Memory B cell (primary cell): ENCODE measurements around the gene PIK3R2.

Experiments
- ATAC-seq: fragments of 150-1000 bp; cut with Tn5 transposase; 2 replicates; pipeline ENCODE4 v1.10.0; 2021; ENCODE audit warnings: low read depth, mild to moderate bottlenecking, moderate library complexity
- DNase-seq, 2 donors: peaks; one replicate each; pipeline ENCODE4 v3.0.0; 2022; ENCODE audit warnings: low spot score in 2 of 2
- H3K27ac Mint-ChIP-seq: one replicate; pipeline ENCODE4 v1.8.0; 2022; ENCODE audit warnings: mild to moderate bottlenecking, moderate library complexity, mixed read lengths
- H3K27me3 Mint-ChIP-seq: one replicate; pipeline ENCODE4 v1.8.0; 2022; ENCODE audit warnings: mixed read lengths
- H3K36me3 Mint-ChIP-seq: one replicate; pipeline ENCODE4 v1.8.0; 2022; ENCODE audit warnings: mild to moderate bottlenecking, mixed read lengths
- H3K4me1 Mint-ChIP-seq: one replicate; pipeline ENCODE4 v1.8.0; 2022; ENCODE audit warnings: mixed read lengths
- H3K4me3 Mint-ChIP-seq: one replicate; pipeline ENCODE4 v1.8.0; 2022; ENCODE audit warnings: mild to moderate bottlenecking, moderate library complexity, mixed read lengths
- H3K9me3 Mint-ChIP-seq: one replicate; pipeline ENCODE4 v1.8.0; 2022; ENCODE audit warnings: mixed read lengths

PIK3R2 gene

GRCh38 chr19:18118420-18119012 lies 34.4 kb upstream of the PIK3R2 start:
- Mint-ChIP-seq H3K27ac (peak overlapping the region; percentile 71), H3K9me3 (no peaks in the 10 kb centered on the region), H3K36me3 (peaks cover 19% of the 10 kb centered on the region), H3K4me3 (peak overlapping the region; percentile 88), H3K27me3 (no peaks in the 10 kb centered on the region), H3K4me1 (peaks cover 36% of the 10 kb centered on the region)
- ATAC-seq = no peak
- DNase-seq = no peak

DNA sequence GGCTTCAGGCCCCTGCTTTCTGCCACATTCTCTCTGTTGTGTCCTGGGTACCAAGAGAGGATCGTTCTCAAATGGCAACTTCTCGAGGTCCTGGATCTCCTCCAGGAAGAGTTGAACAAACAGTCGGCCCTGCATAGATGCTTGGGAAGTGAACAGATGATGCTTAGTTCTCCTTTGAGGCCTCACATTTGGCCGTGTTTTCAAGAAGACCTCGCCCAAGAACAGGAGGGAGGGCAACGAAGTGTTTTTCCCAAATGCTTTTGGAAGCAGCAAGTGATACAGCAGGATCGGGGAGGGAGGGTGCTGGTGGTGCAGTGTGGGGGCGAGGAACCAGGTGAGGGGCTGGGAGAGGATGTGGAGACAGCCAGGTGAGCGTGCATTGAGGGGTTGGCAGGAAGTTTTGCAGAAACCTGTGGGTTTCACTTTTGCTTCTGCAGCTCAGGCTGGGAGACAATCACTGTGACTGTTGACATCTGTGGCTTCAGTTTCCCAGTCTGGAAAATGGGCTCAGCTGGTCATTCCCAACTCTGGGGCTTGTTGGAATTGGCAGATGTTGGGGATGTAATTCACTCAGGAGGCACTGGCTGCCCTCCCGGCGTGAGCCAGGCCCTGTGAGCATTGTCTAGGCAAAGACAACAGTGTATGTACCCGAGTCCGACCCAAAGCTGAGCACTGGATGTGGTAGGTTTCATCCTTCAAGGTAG lies 33.8 kb upstream of the PIK3R2 start:
- peaks cover 33% of the 10 kb centered on the region for H3K4me1 Mint-ChIP-seq
- H3K27me3 Mint-ChIP-seq = no peaks in the 10 kb centered on the region
- no peaks in the 10 kb centered on the region for H3K9me3 Mint-ChIP-seq
- peak overlapping the region; percentile 71 for H3K27ac Mint-ChIP-seq
- peaks cover 16% of the 10 kb centered on the region for H3K36me3 Mint-ChIP-seq
- peak in 1 of 2 donors; percentile 32 for DNase-seq
- peak overlapping the region; percentile 88 for H3K4me3 Mint-ChIP-seq
- ATAC-seq = peak; percentile 40

DNA sequence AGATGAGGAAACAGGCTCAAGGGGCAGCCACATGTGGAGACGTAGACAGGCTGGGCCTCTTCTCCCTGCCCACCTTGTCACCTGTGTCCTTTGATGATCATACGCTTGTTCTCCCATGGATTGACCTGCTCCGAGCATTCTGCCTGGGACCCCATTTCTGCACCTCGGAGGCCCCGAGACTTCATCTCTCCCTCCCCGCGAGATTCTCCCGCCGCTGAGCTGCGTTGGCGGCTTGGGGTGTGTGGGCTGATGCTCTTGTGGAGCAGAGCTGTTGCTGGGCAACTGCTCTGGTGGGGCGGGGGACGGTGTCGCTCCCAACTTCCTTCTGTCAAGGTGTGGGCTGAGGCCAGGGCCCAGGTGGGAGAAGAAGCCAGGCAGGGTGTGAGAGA lies 33.3 kb upstream of the PIK3R2 start:
- DNase-seq = no peak
- Mint-ChIP-seq H3K4me3 (peak overlapping the region; percentile 88), H3K4me1 (peaks cover 30% of the 10 kb centered on the region), H3K27me3 (no peaks in the 10 kb centered on the region), H3K36me3 (peaks cover 14% of the 10 kb centered on the region), H3K27ac (peak overlapping the region; percentile 71), H3K9me3 (no peaks in the 10 kb centered on the region)
- no peak for ATAC-seq

GRCh38 chr19:18120127-18120526 lies 32.8 kb upstream of the PIK3R2 start:
- DNase-seq (no peak), ATAC-seq (no peak)
- Mint-ChIP-seq H3K4me1 (peaks cover 26% of the 10 kb centered on the region), H3K9me3 (no peaks in the 10 kb centered on the region), H3K27ac (peak overlapping the region; percentile 71), H3K4me3 (peak overlapping the region; percentile 88), H3K27me3 (no peaks in the 10 kb centered on the region), H3K36me3 (peaks cover 12% of the 10 kb centered on the region)

GRCh38 chr19:18121166-18121565 lies 31.8 kb upstream of the PIK3R2 start:
- ATAC-seq (no peak), DNase-seq (no peak)
- Mint-ChIP-seq H3K27me3 (no peaks in the 10 kb centered on the region), H3K4me1 (peaks cover 22% of the 10 kb centered on the region), H3K36me3 (peaks cover 10% of the 10 kb centered on the region), H3K4me3 (no peak overlapping the region), H3K9me3 (no peaks in the 10 kb centered on the region), H3K27ac (no peak overlapping the region)

- Mint-ChIP-seq H3K4me3 (no peak overlapping the region), H3K27me3 (no peaks in the 10 kb centered on the region), H3K9me3 (no peaks in the 10 kb centered on the region), H3K27ac (no peak overlapping the region), H3K36me3 (peaks cover 10% of the 10 kb centered on the region), H3K4me1 (peaks cover 18% of the 10 kb centered on the region)
- ATAC-seq = no peak
- no peak for DNase-seq
Measured at GRCh38 chr19:18122424-18122823, 30.5 kb upstream of the PIK3R2 start.

- H3K4me1 Mint-ChIP-seq = peaks cover 17% of the 10 kb centered on the region
- H3K4me3 Mint-ChIP-seq = no peak overlapping the region
- peaks cover 12% of the 10 kb centered on the region for H3K36me3 Mint-ChIP-seq
- no peak overlapping the region for H3K27ac Mint-ChIP-seq
- DNase-seq (no peak), ATAC-seq (no peak)
- no peaks in the 10 kb centered on the region for H3K27me3 Mint-ChIP-seq
- H3K9me3 Mint-ChIP-seq = no peaks in the 10 kb centered on the region
Measured at GRCh38 chr19:18122860-18123795, 29.8 kb upstream of the PIK3R2 start.

DNA sequence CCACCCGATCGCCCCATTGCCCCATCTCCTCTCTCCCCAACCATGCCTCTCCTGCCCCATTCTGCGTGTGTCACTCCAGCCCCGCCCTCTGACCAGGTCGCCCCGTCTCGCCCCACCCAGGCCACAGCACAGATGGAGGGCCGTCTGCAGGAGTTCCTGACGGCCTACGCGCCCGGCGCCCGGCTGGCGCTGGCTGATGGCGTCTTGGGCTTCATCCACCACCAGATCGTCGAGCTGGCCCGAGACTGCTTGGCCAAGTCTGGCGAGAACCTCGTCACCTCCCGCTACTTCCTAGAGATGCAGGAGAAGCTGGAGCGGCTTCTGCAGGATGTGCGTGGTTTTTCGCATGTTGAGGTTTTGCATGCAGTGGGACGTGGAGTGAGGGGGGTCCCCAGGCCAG lies 29.1 kb upstream of the PIK3R2 start:
- Mint-ChIP-seq H3K4me1 (peaks cover 13% of the 10 kb centered on the region), H3K27ac (no peak overlapping the region), H3K4me3 (no peak overlapping the region), H3K27me3 (no peaks in the 10 kb centered on the region), H3K9me3 (no peaks in the 10 kb centered on the region), H3K36me3 (peaks cover 16% of the 10 kb centered on the region)
- DNase-seq (no peak), ATAC-seq (no peak)

GRCh38 chr19:18126097-18126496 lies 26.9 kb upstream of the PIK3R2 start:
- H3K4me1 Mint-ChIP-seq = no peaks in the 10 kb centered on the region
- H3K27me3 Mint-ChIP-seq = no peaks in the 10 kb centered on the region
- no peak overlapping the region for H3K4me3 Mint-ChIP-seq
- no peak for DNase-seq
- peaks cover 25% of the 10 kb centered on the region for H3K36me3 Mint-ChIP-seq
- H3K27ac Mint-ChIP-seq = no peak overlapping the region
- ATAC-seq = no peak
- H3K9me3 Mint-ChIP-seq = no peaks in the 10 kb centered on the region

- ATAC-seq (no peak), DNase-seq (no peak)
- H3K27ac Mint-ChIP-seq = peak overlapping the region; percentile 18
- no peaks in the 10 kb centered on the region for H3K27me3 Mint-ChIP-seq
- no peak overlapping the region for H3K4me3 Mint-ChIP-seq
- peaks cover 27% of the 10 kb centered on the region for H3K36me3 Mint-ChIP-seq
- H3K9me3 Mint-ChIP-seq = no peaks in the 10 kb centered on the region
- no peaks in the 10 kb centered on the region for H3K4me1 Mint-ChIP-seq
Measured at GRCh38 chr19:18128044-18128443, 24.9 kb upstream of the PIK3R2 start.

GRCh38 chr19:18128805-18129204 lies 24.2 kb upstream of the PIK3R2 start:
- ATAC-seq = no peak
- H3K4me3 Mint-ChIP-seq = no peak overlapping the region
- peaks cover 27% of the 10 kb centered on the region for H3K36me3 Mint-ChIP-seq
- DNase-seq = no peak
- no peaks in the 10 kb centered on the region for H3K27me3 Mint-ChIP-seq
- peak overlapping the region; percentile 18 for H3K27ac Mint-ChIP-seq
- no peaks in the 10 kb centered on the region for H3K9me3 Mint-ChIP-seq
- no peaks in the 10 kb centered on the region for H3K4me1 Mint-ChIP-seq

DNA sequence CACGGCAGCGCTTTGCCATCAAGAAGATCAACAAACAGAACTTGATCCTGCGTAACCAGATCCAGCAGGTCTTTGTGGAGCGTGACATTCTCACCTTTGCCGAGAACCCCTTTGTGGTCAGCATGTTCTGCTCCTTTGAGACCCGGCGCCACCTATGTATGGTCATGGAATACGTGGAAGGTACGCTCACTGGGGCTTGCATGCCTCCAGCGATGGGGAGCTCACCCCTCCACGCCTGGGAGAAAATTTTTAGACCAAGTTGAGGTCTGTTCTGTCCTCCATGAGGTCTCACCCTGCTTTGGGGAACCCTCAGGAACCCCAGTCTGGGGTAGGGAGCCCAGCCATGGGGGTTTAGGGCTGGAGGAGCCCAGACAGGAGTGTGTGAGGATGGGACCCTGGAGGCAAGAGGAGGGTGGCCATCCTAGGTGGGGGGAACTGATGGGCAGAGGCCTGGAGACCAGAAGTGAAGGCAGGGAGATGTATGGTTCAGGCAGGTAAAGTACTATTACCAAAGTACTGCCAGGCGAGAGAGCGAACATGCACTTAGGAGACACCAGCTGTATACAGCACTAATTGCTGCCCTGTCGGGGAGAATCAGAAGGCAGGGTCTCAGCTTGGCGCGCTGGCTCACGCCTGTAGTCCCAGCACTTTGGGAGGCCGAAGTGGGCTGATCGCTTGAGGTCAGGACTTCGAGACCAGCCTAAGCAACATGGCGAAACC lies 22.3 kb upstream of the PIK3R2 start:
- Mint-ChIP-seq H3K27me3 (no peaks in the 10 kb centered on the region), H3K4me1 (peaks cover 2% of the 10 kb centered on the region), H3K4me3 (no peak overlapping the region), H3K27ac (peak overlapping the region; percentile 65), H3K36me3 (peaks cover 32% of the 10 kb centered on the region), H3K9me3 (no peaks in the 10 kb centered on the region)
- DNase-seq (no peak), ATAC-seq (no peak)

- H3K4me3 Mint-ChIP-seq = no peak overlapping the region
- no peaks in the 10 kb centered on the region for H3K27me3 Mint-ChIP-seq
- no peak overlapping the region for H3K27ac Mint-ChIP-seq
- H3K9me3 Mint-ChIP-seq = no peaks in the 10 kb centered on the region
- ATAC-seq = no peak
- peaks cover 2% of the 10 kb centered on the region for H3K4me1 Mint-ChIP-seq
- peaks cover 32% of the 10 kb centered on the region for H3K36me3 Mint-ChIP-seq
- DNase-seq = no peak
Measured at GRCh38 chr19:18131841-18132596, 20.9 kb upstream of the PIK3R2 start.
